Neuronal stem cell (in vitro differentiated cells): ENCODE results near the gene ZNF585A.
A peak's percentile ranks its signal among the peaks of the same experiment; 100 is the strongest.
"Not testable (repeated sequence)": the region's sequence is repeated elsewhere in the genome, so short reads cannot be mapped to it uniquely, and the experiment has no call there.

Experiments
- DNase-seq: peaks from one replicate; pipeline ENCODE4 v3.0.0-alpha.2; 2013; ENCODE audit warnings: low spot score
- H2AFZ ChIP-seq: one replicate; pipeline ENCODE4 v1.6.1; 2013; ENCODE audit warnings: mild to moderate bottlenecking, low read length, inconsistent platforms
- H2AK5ac ChIP-seq: 2 replicates; pipeline ENCODE4 v1.6.1; 2013; ENCODE audit warnings: low read depth, mild to moderate bottlenecking, inconsistent platforms, low read length, moderate library complexity, mixed read lengths
- H2BK120ac ChIP-seq: 2 replicates; pipeline ENCODE4 v1.6.1; 2013; ENCODE audit warnings: low read depth, mild to moderate bottlenecking, inconsistent platforms, low read length, moderate library complexity, mixed read lengths
- H2BK12ac ChIP-seq: one replicate; pipeline ENCODE4 v1.6.1; 2013; ENCODE audit warnings: low read length, inconsistent platforms
- H2BK15ac ChIP-seq: 2 replicates; pipeline ENCODE4 v1.6.1; 2013; ENCODE audit warnings: mild to moderate bottlenecking, low read length, inconsistent platforms, mixed read lengths
- H2BK5ac ChIP-seq: one replicate; pipeline ENCODE4 v1.6.1; 2013; ENCODE audit warnings: inconsistent platforms, mild to moderate bottlenecking, low read length, moderate library complexity
- H3K14ac ChIP-seq: one replicate; pipeline ENCODE4 v1.6.1; 2013; ENCODE audit warnings: low read length, inconsistent platforms
- H3K18ac ChIP-seq: 2 replicates; pipeline ENCODE4 v1.6.1; 2013; ENCODE audit warnings: low read length, inconsistent platforms
- H3K23ac ChIP-seq: 2 replicates; pipeline ENCODE4 v1.6.1; 2013; ENCODE audit warnings: low read depth, mild to moderate bottlenecking, mixed read lengths, low read length, inconsistent platforms; ENCODE audit not compliant: poor library complexity
- H3K27ac ChIP-seq: replicated peaks from 3 replicates; pipeline ENCODE4 v1.5.1; 2013; ENCODE audit warnings: low read length, inconsistent platforms
- H3K27me3 ChIP-seq, 3 experiments: 2 replicates each; pipeline ENCODE4 v1.6.1; 2013; ENCODE audit warnings: low read length in 3 of 3, mild to moderate bottlenecking in 2 of 3, inconsistent platforms in 1 of 3, low read depth in 1 of 3, mixed read lengths in 1 of 3, moderate library complexity in 1 of 3; ENCODE audit not compliant: control insufficient read depth in 3 of 3, insufficient read depth in 3 of 3
- H3K36me3 ChIP-seq, 2 donors: replicated peaks in 1 of 2; 2 replicates each; pipeline ENCODE4 v1.6.1; 2013; ENCODE audit warnings: low read length in 2 of 2; ENCODE audit not compliant: control insufficient read depth in 2 of 2, insufficient read depth in 2 of 2
- H3K4ac ChIP-seq: 2 replicates; pipeline ENCODE4 v1.6.1; 2013; ENCODE audit warnings: inconsistent platforms, mild to moderate bottlenecking, low read length, moderate library complexity
- H3K4me1 ChIP-seq, 2 donors: 1 replicate in 1 of 2; 2 replicates in 1 of 2; pipeline ENCODE4 v1.6.1; 2013; ENCODE audit warnings: low read length in 2 of 2, low read depth in 1 of 2; ENCODE audit not compliant: control insufficient read depth in 2 of 2, insufficient read depth in 1 of 2
- H3K4me2 ChIP-seq: one replicate; pipeline ENCODE4 v1.6.1; 2013; ENCODE audit warnings: mild to moderate bottlenecking, low read length, inconsistent platforms; ENCODE audit not compliant: insufficient read depth, poor library complexity, severe bottlenecking
- H3K4me3 ChIP-seq, 2 donors: 2 replicates each; pipeline ENCODE4 v1.5.1; 2013; ENCODE audit warnings: low read length in 2 of 2, mild to moderate bottlenecking in 2 of 2, inconsistent platforms in 1 of 2, moderate library complexity in 1 of 2
- H3K79me1 ChIP-seq: one replicate; pipeline ENCODE4 v1.6.1; 2013; ENCODE audit warnings: low read depth, mild to moderate bottlenecking, inconsistent platforms, low read length, moderate library complexity
- H3K9ac ChIP-seq: one replicate; pipeline ENCODE4 v1.6.1; 2013; ENCODE audit warnings: mild to moderate bottlenecking, low read depth, low read length, inconsistent platforms; ENCODE audit not compliant: poor library complexity
- H3K9me3 ChIP-seq, 2 donors: replicated peaks in 1 of 2; 2 replicates each; pipeline versions ENCODE3 to v1.6.1; 2013; ENCODE audit warnings: low read length in 2 of 2, mild to moderate bottlenecking in 2 of 2, inconsistent platforms in 1 of 2, low read depth in 1 of 2, mixed read lengths in 1 of 2, moderate library complexity in 1 of 2; ENCODE audit not compliant: control insufficient read depth in 2 of 2, insufficient read depth in 1 of 2
- H4K8ac ChIP-seq: one replicate; pipeline ENCODE4 v1.6.1; 2013; ENCODE audit warnings: low read depth, mild to moderate bottlenecking, inconsistent platforms, low read length, moderate library complexity
- H4K91ac ChIP-seq: one replicate; pipeline ENCODE4 v1.6.1; 2013; ENCODE audit warnings: low read length, low read depth, mild to moderate bottlenecking, inconsistent platforms; ENCODE audit not compliant: poor library complexity
- WGBS, 2 donors: extraction: QIAGEN DNeasy Blood & Tissue Kit; methylation state at CpG; one replicate each; pipeline ENCODE4 v1.1.7; 2013; ENCODE audit warnings: missing lambda C conversion rate in 2 of 2, mixed read lengths in 1 of 2; ENCODE audit not compliant: insufficient read length in 2 of 2, insufficient replicate concordance in 1 of 2; ENCODE audit errors: extremely low coverage in 2 of 2; 5-methylcytosine and 5-hydroxymethylcytosine counted together

Gene ZNF585A

DNA sequence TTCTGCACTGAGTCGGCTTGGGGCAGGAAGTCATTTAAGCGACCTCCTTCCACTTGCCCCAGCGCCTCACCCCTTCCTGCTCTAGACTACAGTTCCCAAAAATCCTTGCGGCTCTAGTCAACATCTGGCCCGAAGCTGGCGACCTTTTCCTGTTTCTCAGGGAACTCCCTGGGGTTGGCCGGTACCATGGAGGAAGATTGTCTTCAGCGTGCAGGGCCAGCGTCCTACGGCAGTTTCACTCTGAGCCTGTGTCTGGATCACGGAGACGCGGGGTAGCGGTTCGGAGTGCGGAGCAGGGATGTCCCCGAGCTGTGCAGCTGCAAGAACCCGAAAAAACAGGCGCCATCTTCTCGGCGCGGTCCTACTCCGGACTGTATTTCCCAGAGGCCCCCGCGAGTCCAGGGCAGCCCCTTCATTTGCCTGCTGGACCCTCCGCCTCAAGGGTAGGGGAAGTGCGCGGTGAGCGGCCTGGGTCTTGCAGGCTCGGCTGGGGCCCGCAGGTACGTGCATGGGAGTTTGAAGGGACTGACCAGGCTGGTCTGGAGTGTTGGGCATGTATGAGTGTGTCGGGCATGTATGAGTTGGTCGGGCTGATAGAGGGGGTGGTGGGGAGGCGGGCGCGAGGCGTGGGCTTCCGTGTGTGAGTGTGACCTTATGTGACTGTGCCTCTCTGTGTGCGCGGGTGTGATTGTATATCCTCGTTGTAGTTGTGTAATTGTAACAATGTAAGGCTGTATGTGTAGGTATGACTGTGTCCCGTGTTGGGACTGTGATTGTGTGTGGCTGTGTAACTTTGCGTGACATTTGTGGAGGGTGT, 45.5 kb upstream of the ZNF585A start, which contains the start of gene ZNF383:
Gene ZNF383, plus strand, starts transcription at position 440 of the 817 bp plus-strand sequence. CDS start 12,240 bp downstream, outside the sequence.
- Histone ChIP-seq H3K27ac (peak within 1 kb of the TSS; percentile 58), H3K18ac (peak within 1 kb of the TSS; percentile 99), H3K79me1 (peaks cover 4% of the 10 kb centered on the region), H4K8ac (no peak within 1 kb of the TSS), H4K91ac (peak within 1 kb of the TSS; percentile 94), H3K9ac (peak within 1 kb of the TSS; percentile 94), H3K23ac (peak within 1 kb of the TSS; percentile 87), H2AK5ac (no peak within 1 kb of the TSS), H2AFZ (peak within 1 kb of the TSS; percentile 97), H3K9me3 (peaks cover 0 to 37% of the 10 kb centered on the region in 2 donors), H3K14ac (peak within 1 kb of the TSS; percentile 5), H2BK15ac (no peak within 1 kb of the TSS), H2BK120ac (no peak within 1 kb of the TSS), H2BK5ac (peak within 1 kb of the TSS; percentile 99), H2BK12ac (no peak within 1 kb of the TSS), H3K4me1 (peaks cover 3 to 5% of the 10 kb centered on the region in 2 donors), H3K27me3 (no peaks in the 10 kb centered on the region), H3K36me3 (peaks cover 2 to 34% of the 10 kb centered on the region in 2 donors), H3K4ac (no peak within 1 kb of the TSS), H3K4me3 (peak within 1 kb of the TSS; percentile 92 to 98), H3K4me2 (peak within 1 kb of the TSS; percentile 77)
- peak; percentile 82 for DNase-seq
- no CpG with 5 or more reads among the region's 44 CpGs for WGBS, 2 donors

DNA sequence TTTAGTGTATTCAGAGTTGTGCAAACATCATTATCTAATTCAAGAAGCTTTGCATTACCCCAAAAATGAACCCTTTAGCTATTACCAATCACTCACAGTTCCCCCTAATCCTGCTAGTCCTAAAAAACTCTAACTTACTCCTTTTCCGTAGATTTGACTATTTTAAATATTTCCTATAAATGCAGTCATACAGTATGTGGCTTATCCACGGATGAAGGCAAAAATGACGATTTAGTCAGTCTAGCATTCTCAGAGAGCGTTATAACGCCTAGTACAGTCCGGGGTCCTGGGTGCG, 44.9 kb upstream of the ZNF585A start:
- H2BK120ac ChIP-seq: no peak overlapping the region
- no peak for DNase-seq
- no peak overlapping the region for H3K23ac ChIP-seq
- H3K9me3 ChIP-seq: peaks cover 0 to 31% of the 10 kb centered on the region in 2 donors
- peaks cover 3 to 5% of the 10 kb centered on the region in 2 donors for H3K4me1 ChIP-seq
- no peaks in the 10 kb centered on the region for H3K27me3 ChIP-seq
- H3K4ac ChIP-seq: no peak overlapping the region
- no peak overlapping the region for H3K27ac ChIP-seq
- no peak overlapping the region for H3K18ac ChIP-seq
- H4K8ac ChIP-seq: no peak overlapping the region
- no peak overlapping the region for H3K14ac ChIP-seq
- H3K4me2 ChIP-seq: no peak overlapping the region
- whole genome bisulfite sequencing, 2 donors: no CpG with 5 or more reads among the region's 7 CpGs
- peaks cover 4% of the 10 kb centered on the region for H3K79me1 ChIP-seq
- peak overlapping the region; percentile 97 for H2AFZ ChIP-seq
- H2BK12ac ChIP-seq: no peak overlapping the region
- H4K91ac ChIP-seq: no peak overlapping the region
- H2AK5ac ChIP-seq: no peak overlapping the region
- H2BK5ac ChIP-seq: no peak overlapping the region
- no peak overlapping the region for H3K9ac ChIP-seq
- peak overlapping the region; percentile 92 to 98 for H3K4me3 ChIP-seq
- H2BK15ac ChIP-seq: no peak overlapping the region
- peaks cover 2 to 29% of the 10 kb centered on the region in 2 donors for H3K36me3 ChIP-seq

DNA sequence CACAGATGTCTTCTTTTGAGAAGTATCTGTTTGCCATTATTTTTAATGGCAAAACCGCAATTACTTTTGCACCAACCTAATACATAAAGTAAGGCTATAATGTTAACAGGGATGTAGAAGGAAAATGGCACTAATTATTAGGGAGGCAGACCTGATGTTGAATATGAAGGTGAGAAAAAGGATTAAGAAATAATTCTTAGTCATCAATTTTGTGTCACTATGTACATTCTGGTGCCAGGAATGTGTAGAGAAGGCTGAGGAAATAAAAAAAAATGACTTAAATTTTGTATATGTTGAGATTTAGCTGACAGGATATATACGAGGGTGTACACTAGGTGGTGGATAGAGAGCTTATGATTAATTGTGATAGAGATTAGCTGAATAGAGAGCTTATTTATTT, 25.3 kb upstream of the ZNF585A start:
- H3K27ac ChIP-seq: no peak overlapping the region
- H2AK5ac ChIP-seq: no peak overlapping the region
- H3K4me2 ChIP-seq: no peak overlapping the region
- no peak overlapping the region for H3K14ac ChIP-seq
- no peak overlapping the region for H2BK12ac ChIP-seq
- no peak overlapping the region for H3K9ac ChIP-seq
- no peak overlapping the region for H4K8ac ChIP-seq
- H3K23ac ChIP-seq: no peak overlapping the region
- no peak overlapping the region for H2BK5ac ChIP-seq
- WGBS, 2 donors: no CpG with 5 or more reads among the region's 2 CpGs
- DNase-seq: no peak
- H3K4ac ChIP-seq: no peak overlapping the region
- H3K79me1 ChIP-seq: no peaks in the 10 kb centered on the region
- H3K36me3 ChIP-seq: peaks cover 4 to 17% of the 10 kb centered on the region in 2 donors
- H2AFZ ChIP-seq: no peak overlapping the region
- no peak overlapping the region for H2BK120ac ChIP-seq
- H4K91ac ChIP-seq: no peak overlapping the region
- no peak overlapping the region for H2BK15ac ChIP-seq
- peaks cover 1 to 13% of the 10 kb centered on the region in 2 donors for H3K9me3 ChIP-seq
- H3K4me3 ChIP-seq: no peak overlapping the region
- H3K18ac ChIP-seq: no peak overlapping the region
- H3K4me1 ChIP-seq: no peaks in the 10 kb centered on the region
- H3K27me3 ChIP-seq: no peaks in the 10 kb centered on the region

DNA sequence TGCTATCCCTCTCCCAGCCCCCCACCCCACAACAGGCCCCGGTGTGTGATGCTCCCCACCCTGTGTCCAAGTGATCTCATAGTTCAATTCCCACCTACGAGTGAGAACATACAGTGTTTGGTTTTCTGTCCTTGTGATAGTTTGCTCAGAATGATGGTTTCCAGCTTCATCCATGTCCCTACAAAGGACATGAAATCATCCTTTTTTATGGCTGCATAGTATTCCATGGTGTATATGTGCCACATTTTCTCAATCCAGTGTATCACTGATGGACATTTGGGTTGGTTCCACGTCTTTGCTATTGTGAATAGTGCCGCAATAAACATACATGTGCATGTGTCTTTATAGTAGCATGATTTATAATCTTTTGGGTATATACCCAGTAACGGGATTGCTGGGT, 24.6 kb upstream of the ZNF585A start:
- DNase-seq, H3K4ac ChIP-seq, H3K79me1 ChIP-seq, H2AFZ ChIP-seq, H2BK15ac ChIP-seq, H4K8ac ChIP-seq, H3K23ac ChIP-seq, H2BK5ac ChIP-seq, H3K18ac ChIP-seq, H3K27me3 ChIP-seq, H2BK120ac ChIP-seq, H2BK12ac ChIP-seq, H3K4me3 ChIP-seq, H3K4me1 ChIP-seq, H3K27ac ChIP-seq, H4K91ac ChIP-seq, H3K14ac ChIP-seq, H2AK5ac ChIP-seq, H3K9ac ChIP-seq, H3K4me2 ChIP-seq: not testable (repeated sequence)
- peaks cover 4 to 16% of the 10 kb centered on the region in 2 donors for H3K36me3 ChIP-seq
- H3K9me3 ChIP-seq: peaks cover 1 to 13% of the 10 kb centered on the region in 2 donors
- no CpG with 5 or more reads among the region's 5 CpGs for WGBS, 2 donors
